Measurements from ENCODE around the gene JCAD.

GRCh38 chr10:30039988-30040387, 19.4 kb downstream of the JCAD start:
- TF ChIP-seq CTCF (conservative IDR thresholded peaks at IDR 0.05) (no peak), EZH2 (IDR thresholded peaks at IDR 0.05; ENCODE audit: low read depth) (no peak)

Measured in PC-9 (cell line).